ENCODE results near the gene PAIP2B.
"Not testable (repeated sequence)": the region's sequence is repeated elsewhere in the genome, so short reads cannot be mapped to it uniquely, and the experiment has no call there.

The PAIP2B gene
- long read RNA-seq, donor 1, full-length matches to known transcripts = 4 of 4 reads
- long read RNA-seq, donor 1, partial matches to known transcripts = 0 of 4 reads
- long read RNA-seq, donor 1, other reads (novel, unspliced or antisense) = 0 of 4 reads
- long read RNA-seq, donor 2, full-length matches to known transcripts = 4 of 4 reads
- long read RNA-seq, donor 2, partial matches to known transcripts = 0 of 4 reads
- long read RNA-seq, donor 2, other reads (novel, unspliced or antisense) = 0 of 4 reads
- long read RNA-seq, donor 3, full-length matches to known transcripts = 3 of 3 reads
- long read RNA-seq, donor 3, partial matches to known transcripts = 0 of 3 reads
- long read RNA-seq, donor 3, other reads (novel, unspliced or antisense) = 0 of 3 reads
- long read RNA-seq, donor 4, full-length matches to known transcripts = 2 of 2 reads
- long read RNA-seq, donor 4, partial matches to known transcripts = 0 of 2 reads
- long read RNA-seq, donor 4, other reads (novel, unspliced or antisense) = 0 of 2 reads
- long read RNA-seq, donor 5, full-length matches to known transcripts = 5 of 5 reads
- long read RNA-seq, donor 5, partial matches to known transcripts = 0 of 5 reads
- long read RNA-seq, donor 5, other reads (novel, unspliced or antisense) = 0 of 5 reads
- long read RNA-seq, donor 6, full-length matches to known transcripts = 5 of 5 reads
- long read RNA-seq, donor 6, partial matches to known transcripts = 0 of 5 reads
- long read RNA-seq, donor 6, other reads (novel, unspliced or antisense) = 0 of 5 reads
- long read RNA-seq, donor 7, full-length matches to known transcripts = 11 of 11 reads
- long read RNA-seq, donor 7, partial matches to known transcripts = 0 of 11 reads
- long read RNA-seq, donor 7, other reads (novel, unspliced or antisense) = 0 of 11 reads
- long read RNA-seq, donor 8, full-length matches to known transcripts = 9 of 9 reads
- long read RNA-seq, donor 8, partial matches to known transcripts = 0 of 9 reads
- long read RNA-seq, donor 8, other reads (novel, unspliced or antisense) = 0 of 9 reads

GRCh38 chr2:71226965-71227560 is at the start of gene PAIP2B:
Gene PAIP2B, minus strand, starts transcription at chr2:71227103. Its CDS starts 24,514 bp downstream, at chr2:71202589.
- DNase-seq = peak; percentile 91

- no peak for DNase-seq
Measured at GRCh38 chr2:71275939-71276310, 49.0 kb upstream of the PAIP2B start.

DNA sequence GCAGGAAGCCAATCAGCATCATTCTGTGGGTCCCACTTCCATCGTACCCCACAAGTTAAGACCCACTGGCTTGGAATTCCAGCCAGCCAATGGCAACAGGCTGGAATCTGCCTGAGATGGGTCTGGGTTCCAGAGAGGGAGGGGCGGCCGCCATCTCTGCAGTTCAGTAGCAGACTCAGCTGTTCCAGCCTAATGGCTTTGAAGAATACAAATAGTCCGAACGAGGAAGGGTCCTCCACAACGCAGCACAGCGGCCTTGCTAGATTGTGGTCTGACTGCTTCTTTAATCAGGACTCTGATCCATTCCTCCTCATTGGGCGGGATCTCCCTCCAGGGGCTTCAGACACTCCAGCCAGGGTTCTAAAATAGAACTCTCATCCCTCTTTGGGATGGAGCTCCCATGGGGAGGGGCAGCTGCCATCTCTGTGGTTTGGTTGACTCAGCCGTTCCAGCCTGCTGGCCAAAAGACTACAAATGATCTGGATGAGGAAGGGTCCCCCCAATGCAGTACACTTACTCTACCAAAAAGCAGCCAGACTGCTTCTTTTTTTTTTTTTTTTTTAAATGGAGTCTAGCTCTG is 42.7 kb upstream of the PAIP2B start:
- DNase-seq = no peak

DNA sequence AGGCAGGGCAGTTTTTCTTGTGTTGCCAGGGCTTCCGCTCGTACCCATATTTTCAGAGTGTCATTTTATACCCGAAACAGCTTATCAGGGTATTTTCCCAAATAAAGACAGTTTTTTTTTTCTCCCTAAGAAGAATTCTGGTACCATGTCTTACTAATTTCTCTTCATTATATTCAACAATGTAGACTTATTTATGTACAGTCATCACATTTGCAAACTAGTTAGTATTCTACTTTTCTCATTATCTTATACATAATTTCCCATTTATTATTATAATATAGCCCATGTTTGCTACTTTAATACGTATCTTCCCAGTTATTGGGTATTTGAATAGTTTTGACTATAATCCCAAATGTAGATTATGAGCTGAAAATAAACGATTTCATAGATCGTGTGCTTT is 36.5 kb upstream of the PAIP2B start:
- DNase-seq = no peak

DNA sequence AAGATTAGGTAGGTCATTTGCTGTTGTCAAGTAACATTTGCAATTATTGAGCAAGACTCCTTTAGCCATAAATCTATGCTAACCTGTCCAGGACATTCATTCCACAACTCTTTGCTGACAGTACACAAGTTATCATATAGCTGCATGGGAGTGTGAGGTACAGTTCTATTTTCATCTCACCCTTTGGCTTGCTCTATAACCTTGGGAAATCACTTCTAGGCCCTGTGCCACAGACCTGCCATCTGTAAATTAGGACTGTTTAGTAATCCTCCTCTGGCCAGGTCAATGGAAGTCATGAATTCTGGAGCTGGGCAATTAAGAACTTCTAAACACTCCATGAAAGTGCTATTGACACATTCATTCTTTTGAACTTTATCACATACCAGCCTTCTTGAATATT is 34.6 kb upstream of the PAIP2B start:
- DNase-seq = no peak

DNA sequence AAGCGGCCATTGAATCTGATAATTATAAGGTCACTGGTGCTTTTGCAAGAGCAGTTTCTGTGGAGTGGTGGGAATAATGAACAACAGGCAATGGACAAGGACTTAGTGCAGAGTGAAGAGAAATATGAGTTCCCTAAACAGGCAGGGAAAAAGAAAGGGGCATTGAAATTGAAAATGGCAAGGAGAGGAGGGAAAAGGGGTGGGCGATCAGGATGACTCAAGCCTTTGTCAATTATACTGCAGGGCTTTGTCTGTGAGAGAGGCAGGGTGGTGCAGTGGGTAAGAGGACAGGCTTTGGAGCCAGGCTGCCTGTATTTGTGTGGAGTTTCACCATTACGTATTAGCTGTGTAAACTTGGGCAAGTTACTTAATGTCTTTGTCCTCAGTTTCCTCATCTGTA is 29.5 kb upstream of the PAIP2B start:
- DNase-seq = no peak

- DNase-seq = no peak
Measured at GRCh38 chr2:71254776-71255175, 27.9 kb upstream of the PAIP2B start.

- DNase-seq = no peak
Measured at GRCh38 chr2:71254078-71254477, 27.2 kb upstream of the PAIP2B start.

GRCh38 chr2:71253476-71253875 is 26.6 kb upstream of the PAIP2B start:
- no peak for DNase-seq

DNA sequence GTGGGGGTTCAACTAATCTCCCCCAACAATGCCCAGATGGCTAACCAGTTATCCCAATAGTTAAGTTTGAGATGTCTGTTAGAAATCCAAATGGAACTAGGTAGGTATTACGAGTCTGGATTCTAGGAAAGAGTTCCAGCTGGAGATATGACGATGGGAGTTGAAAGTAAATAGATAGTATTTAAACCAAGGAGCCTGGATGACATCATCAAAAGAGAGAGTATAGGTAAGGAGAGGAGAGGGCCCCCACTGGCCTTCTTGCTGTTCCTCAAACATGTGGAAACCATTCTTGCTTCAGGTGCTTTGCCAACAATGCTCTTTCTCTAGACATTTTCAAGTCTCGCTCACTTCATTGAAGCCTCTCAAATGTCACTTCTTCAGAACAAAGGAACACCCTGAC is 26.0 kb upstream of the PAIP2B start:
- DNase-seq = no peak

DNA sequence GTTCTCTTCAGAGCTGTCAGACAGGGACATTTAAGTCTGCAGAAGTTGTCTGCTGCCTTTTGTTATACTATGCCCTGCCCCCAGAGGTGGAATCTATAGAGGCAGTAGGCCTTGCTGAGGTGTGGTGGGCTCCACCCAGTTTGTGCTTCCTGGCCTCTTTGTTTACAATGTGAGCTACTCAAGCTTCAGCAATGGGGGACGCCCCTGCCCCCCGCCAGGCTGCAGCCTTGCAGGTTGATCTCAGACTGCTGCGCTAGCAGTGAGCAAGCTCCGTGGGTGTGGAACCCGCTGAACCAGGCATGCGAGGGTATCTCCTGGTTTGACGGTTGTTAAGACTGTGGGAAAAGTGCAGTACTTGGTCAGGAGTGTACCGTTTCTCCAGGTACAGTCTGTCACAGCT is 24.0 kb upstream of the PAIP2B start:
- DNase-seq = no peak

- no peak for DNase-seq
Measured at GRCh38 chr2:71244302-71244660, 17.4 kb upstream of the PAIP2B start.

- DNase-seq = no peak
Measured at GRCh38 chr2:71243634-71244301, 16.9 kb upstream of the PAIP2B start.

GRCh38 chr2:71240794-71241193 is 13.9 kb upstream of the PAIP2B start:
- DNase-seq = no peak

GRCh38 chr2:71238089-71238488 is 11.2 kb upstream of the PAIP2B start:
- DNase-seq = no peak

GRCh38 chr2:71235930-71236587 is 9.2 kb upstream of the PAIP2B start:
- DNase-seq = no peak

GRCh38 chr2:71233072-71233471 is 6.2 kb upstream of the PAIP2B start:
- DNase-seq = not testable (repeated sequence)

DNA sequence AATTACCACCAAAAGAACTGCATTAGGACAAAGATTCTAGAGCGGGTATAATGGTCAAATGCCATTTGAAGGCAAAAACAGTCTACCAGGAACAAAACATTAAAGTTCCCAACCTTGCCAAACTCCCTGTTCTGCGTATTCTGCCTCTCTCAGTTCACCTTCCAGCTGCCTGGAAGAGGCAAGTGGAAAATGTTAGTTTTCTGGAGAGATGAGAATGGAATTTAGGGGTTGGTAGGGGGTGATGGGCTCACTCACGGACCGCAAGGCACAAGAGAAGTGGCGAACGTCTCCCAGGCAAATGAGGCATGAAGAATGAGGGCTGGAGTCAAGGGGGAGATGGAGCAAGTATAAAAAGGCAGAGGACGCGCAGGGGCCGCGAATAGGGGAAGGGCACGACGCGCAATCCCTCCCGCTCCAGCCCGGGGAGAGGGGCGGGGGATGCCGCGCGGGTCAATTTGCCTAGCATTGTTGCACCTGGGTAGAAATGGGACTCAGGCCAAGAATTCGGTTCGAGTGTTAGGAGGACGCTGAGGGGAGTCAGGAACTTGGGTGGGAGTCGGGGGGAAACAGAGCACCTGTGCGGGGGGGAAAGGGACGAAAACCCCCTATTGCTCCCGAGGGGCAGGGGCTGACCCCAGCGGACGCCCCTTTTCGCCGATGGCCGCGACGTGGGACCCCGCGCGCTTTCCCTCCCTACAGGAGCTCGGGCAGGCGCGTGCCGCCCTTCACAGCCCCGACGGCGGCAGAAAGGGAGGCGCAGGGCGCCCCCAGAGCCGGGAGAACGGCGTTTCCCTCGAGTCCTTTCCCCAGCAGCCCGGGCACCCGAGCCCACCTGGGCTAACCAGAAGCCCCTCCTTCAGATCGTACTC is 573 bp downstream of the PAIP2B start:
- no peak for DNase-seq

GRCh38 chr2:71224935-71225334 is 2.0 kb downstream of the PAIP2B start:
- DNase-seq = no peak

- no peak for DNase-seq
Measured at GRCh38 chr2:71224457-71224856, 2.4 kb downstream of the PAIP2B start.

Measured in right kidney (tissue), 9 donors.